Tibial artery (tissue), 4 donors: ENCODE data around the gene ECD.

Experiments
- DNase-seq, 2 donors: peaks; one replicate each; pipeline ENCODE4 v3.0.0-alpha.2; 2019
- H3K27ac ChIP-seq, 2 donors: fragments of 200-600 bp; sonication (generic) in 1 of 2; 1 replicate in 1 of 2; 2 replicates in 1 of 2; pipeline ENCODE4 v1.5.1; 2018 to 2019; ENCODE audit warnings: mild to moderate bottlenecking in 1 of 2
- H3K27me3 ChIP-seq, 2 donors: fragments of 200-600 bp; sonication (generic) in 1 of 2; one replicate each; pipeline versions ENCODE4 v1.5.1 to v1.6.0; 2016 to 2019
- H3K36me3 ChIP-seq, 3 donors: fragments of 200-600 bp; sonication (generic) in 2 of 3; one replicate each; pipeline ENCODE4 v1.5.1; 2016 to 2019; ENCODE audit warnings: mild to moderate bottlenecking in 2 of 3
- H3K4me1 ChIP-seq, 4 donors: fragments of 200-600 bp; sonication (generic) in 2 of 4; 1 replicate in 3 of 4; 2 replicates in 1 of 4; pipeline ENCODE4 v1.5.1; 2016 to 2019
- H3K4me3 ChIP-seq, 2 donors: fragments of 200-600 bp; sonication (generic) in 1 of 2; 1 replicate in 1 of 2; 2 replicates in 1 of 2; pipeline ENCODE4 v1.5.1; 2018 to 2019; ENCODE audit warnings: mild to moderate bottlenecking in 2 of 2
- H3K9me3 ChIP-seq, 3 donors: fragments of 200-600 bp; sonication (generic) in 1 of 3; one replicate each; pipeline ENCODE4 v1.5.1; 2016 to 2019
- intact Hi-C: fragments of 100-400 bp; cut with DNase I; formaldehyde crosslinking; loops from one replicate; pipeline ENCODE4 v1.15.0; 2023; ENCODE audit warnings: low total_unique reads
- TF ChIP-seq, protein P1 (sequence below), 2 experiments: fragments of 200-600 bp in 1 of 2; fragments of 450-650 bp in 1 of 2; IDR thresholded peaks; one replicate each; pipeline ENCODE4 v1.5.1; 2017 to 2019; ENCODE audit warnings: antibody characterized with exemption in 2 of 2, mild to moderate bottlenecking in 1 of 2, moderate library complexity in 1 of 2

Gene ECD

DNA sequence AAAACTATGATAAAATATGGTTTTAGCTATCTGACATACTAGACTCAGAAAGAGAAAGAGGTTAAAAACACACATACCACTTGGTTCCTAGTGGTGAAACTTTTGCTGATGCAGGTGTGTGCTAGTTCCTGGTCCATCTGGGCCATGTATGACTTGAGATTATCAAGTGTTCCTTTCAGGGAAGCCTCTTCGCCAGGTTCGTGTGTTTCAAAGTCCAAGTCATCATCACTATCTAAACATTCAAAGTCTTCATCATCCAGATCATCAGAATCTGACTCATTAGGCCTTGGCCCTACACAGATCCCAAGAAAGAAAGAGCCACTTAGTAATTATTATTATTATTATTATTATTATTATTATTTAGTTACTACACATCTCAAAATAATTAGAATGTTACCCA is 31.2 kb downstream of the ECD start:
- no peak for DNase-seq
- TF ChIP-seq, protein P1, sequence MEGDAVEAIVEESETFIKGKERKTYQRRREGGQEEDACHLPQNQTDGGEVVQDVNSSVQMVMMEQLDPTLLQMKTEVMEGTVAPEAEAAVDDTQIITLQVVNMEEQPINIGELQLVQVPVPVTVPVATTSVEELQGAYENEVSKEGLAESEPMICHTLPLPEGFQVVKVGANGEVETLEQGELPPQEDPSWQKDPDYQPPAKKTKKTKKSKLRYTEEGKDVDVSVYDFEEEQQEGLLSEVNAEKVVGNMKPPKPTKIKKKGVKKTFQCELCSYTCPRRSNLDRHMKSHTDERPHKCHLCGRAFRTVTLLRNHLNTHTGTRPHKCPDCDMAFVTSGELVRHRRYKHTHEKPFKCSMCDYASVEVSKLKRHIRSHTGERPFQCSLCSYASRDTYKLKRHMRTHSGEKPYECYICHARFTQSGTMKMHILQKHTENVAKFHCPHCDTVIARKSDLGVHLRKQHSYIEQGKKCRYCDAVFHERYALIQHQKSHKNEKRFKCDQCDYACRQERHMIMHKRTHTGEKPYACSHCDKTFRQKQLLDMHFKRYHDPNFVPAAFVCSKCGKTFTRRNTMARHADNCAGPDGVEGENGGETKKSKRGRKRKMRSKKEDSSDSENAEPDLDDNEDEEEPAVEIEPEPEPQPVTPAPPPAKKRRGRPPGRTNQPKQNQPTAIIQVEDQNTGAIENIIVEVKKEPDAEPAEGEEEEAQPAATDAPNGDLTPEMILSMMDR (IDR thresholded peaks at IDR 0.05) = no peak
- Histone ChIP-seq H3K4me3 (no peak overlapping the region), H3K4me1 (no peaks in the 10 kb centered on the region), H3K36me3 (peaks cover 77 to 99% (median 91%) of the 10 kb centered on the region in 3 donors), H3K27ac (no peak overlapping the region), H3K27me3 (no peaks in the 10 kb centered on the region), H3K9me3 (no peaks in the 10 kb centered on the region)
- intact Hi-C loops = no loop called here

DNA sequence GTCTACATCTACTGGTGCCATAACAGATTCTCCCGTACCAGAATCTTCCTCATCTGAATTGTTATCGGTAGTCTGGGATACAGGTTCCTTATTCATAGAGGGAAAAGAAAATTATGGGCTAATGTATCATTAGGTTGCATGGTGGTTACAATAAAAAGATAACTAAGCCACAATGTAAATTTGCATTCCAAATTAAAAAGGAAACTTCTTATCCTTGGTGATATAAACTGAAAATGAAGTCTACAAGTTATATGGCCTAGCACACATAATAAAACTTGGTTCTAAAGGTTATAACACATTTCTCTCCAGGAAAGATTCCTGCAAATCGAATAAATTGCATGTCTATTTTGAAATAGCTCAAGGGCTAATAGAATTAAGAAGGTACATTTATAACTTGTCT is 33.1 kb downstream of the ECD start:
- Histone ChIP-seq H3K4me3 (no peak overlapping the region), H3K27me3 (no peaks in the 10 kb centered on the region), H3K36me3 (peaks cover 71 to 98% (median 85%) of the 10 kb centered on the region in 3 donors), H3K9me3 (no peaks in the 10 kb centered on the region), H3K4me1 (no peaks in the 10 kb centered on the region), H3K27ac (no peak overlapping the region)
- intact Hi-C loops = no loop called here
- DNase-seq = no peak
- TF ChIP-seq, protein P1 (IDR thresholded peaks at IDR 0.05) = no peak

DNA sequence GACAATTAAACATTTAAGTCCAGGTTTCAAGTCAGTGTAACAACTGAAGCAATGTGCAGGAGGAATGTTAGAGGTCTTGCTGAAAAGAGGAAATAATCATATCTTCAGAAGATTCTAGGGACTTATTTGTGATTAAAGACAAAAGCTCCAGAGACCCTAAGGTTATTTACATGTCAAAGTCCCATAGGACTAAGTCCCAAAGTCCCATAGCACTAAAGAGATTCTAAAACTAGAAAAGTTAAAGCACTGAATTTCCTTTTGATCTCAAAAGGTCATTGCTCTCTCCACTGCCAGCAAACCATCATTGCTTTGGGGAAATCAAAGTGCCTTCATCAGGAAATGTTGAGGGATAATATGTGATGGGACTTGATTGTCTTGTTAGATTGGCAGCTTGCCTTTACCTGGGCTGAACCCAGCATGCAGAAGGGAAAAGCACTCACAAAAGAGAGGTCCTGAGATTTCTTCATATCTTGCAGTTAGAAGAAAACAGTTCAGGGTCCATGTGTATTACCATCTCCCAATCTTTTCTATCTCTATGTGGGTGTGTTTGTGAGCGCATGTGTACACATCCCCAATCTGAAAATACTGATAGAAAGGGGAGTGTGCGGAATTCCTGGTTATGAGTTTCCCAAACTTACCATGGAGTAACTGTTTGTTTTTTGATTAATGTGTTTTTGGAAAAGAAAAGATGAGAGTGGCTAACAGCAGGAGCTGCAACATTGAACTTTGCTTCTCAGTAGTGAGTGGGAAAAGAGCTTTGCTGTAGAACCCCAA is 35.7 kb downstream of the ECD start:
- no peaks in the 10 kb centered on the region for H3K4me1 ChIP-seq
- no peak for DNase-seq
- no peak overlapping the region for H3K4me3 ChIP-seq
- peaks cover 45 to 93% (median 69%) of the 10 kb centered on the region in 3 donors for H3K36me3 ChIP-seq
- H3K9me3 ChIP-seq = no peaks in the 10 kb centered on the region
- H3K27ac ChIP-seq = no peak overlapping the region
- intact Hi-C loops = no loop called here
- TF ChIP-seq, protein P1 (IDR thresholded peaks at IDR 0.05) = no peak
- H3K27me3 ChIP-seq = no peaks in the 10 kb centered on the region

DNA sequence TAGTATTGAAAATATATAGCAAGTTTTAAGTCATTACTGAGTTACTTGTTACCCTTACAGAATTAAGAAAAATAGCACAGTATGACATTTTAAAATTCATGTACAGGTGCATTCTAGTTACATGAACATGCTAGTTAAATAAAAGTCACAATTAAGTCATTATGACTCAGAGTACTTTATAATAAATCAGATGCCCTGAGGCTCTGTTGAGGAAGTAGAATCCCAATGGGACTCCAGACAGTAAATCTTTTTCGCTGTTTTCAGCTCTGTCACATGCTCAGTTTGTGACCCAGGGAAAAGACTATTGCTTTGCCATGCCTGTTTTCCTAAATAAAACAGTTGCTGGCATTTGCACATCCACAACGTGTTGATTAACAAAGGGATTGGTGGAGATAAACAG is 36.5 kb downstream of the ECD start:
- intact Hi-C loops = no loop called here
- no peaks in the 10 kb centered on the region for H3K9me3 ChIP-seq
- no peaks in the 10 kb centered on the region for H3K27me3 ChIP-seq
- no peak for DNase-seq
- no peaks in the 10 kb centered on the region for H3K4me1 ChIP-seq
- no peak overlapping the region for H3K27ac ChIP-seq
- no peak overlapping the region for H3K4me3 ChIP-seq
- H3K36me3 ChIP-seq = peaks cover 51 to 93% (median 67%) of the 10 kb centered on the region in 3 donors
- TF ChIP-seq, protein P1 (IDR thresholded peaks at IDR 0.05) = no peak

DNA sequence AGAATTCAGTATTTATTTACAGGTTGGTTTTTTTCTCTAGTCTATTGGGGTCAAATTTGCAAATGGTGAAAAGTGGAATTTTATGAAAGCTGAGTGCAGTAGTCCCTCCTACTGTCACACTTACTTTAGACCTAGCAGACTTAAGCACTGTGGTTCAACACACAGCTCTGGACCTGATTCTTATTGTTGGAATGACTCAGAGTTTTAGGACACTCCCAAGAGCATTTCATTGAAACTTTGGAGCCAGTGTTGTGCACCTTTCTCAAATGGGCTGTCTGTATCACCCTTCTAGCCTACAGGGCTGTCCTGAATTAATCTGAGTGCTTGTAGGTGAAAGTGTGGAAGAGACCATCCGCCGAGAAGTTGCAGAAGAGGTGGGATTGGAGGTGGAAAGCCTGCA is 41.5 kb downstream of the ECD start:
- H3K9me3 ChIP-seq = no peaks in the 10 kb centered on the region
- H3K36me3 ChIP-seq = peaks cover 29 to 83% (median 33%) of the 10 kb centered on the region in 3 donors
- H3K27me3 ChIP-seq = no peaks in the 10 kb centered on the region
- no peaks in the 10 kb centered on the region for H3K4me1 ChIP-seq
- intact Hi-C loops = no loop called here
- TF ChIP-seq, protein P1 (IDR thresholded peaks at IDR 0.05) = no peak
- no peak overlapping the region for H3K27ac ChIP-seq
- no peak for DNase-seq
- H3K4me3 ChIP-seq = no peak overlapping the region
